Lung (tissue), 16 donors: ENCODE data around the gene HSD17B4. TPM values are rescaled to one million over a fixed set of nuclear protein-coding genes. Genes with fewer than 3 reads are reported as not detected.

ENCODE experiments used
- ATAC-seq: fragments of 200-7000 bp; cut with Tn5 transposase; one replicate; pipeline ENCODE4 v1.9.1; 2020; ENCODE audit warnings: moderate number of reproducible peaks; ENCODE audit not compliant: insufficient read depth, low FRiP score
- DNase-seq, 3 donors: peaks; one replicate each; pipeline ENCODE4 v3.0.0-alpha.2; 2013 to 2017
- H3K27ac ChIP-seq, 2 donors: one replicate each; pipeline ENCODE4 v1.5.1; 2013; ENCODE audit warnings: mild to moderate bottlenecking in 2 of 2, moderate library complexity in 2 of 2, control low read depth in 1 of 2, inconsistent platforms in 1 of 2, low read depth in 1 of 2, low read length in 1 of 2
- H3K27me3 ChIP-seq, 3 donors: one replicate each; pipeline ENCODE4 v1.5.1; 2013; ENCODE audit warnings: low read length in 2 of 3; ENCODE audit not compliant: control insufficient read depth in 3 of 3, insufficient read depth in 3 of 3
- H3K36me3 ChIP-seq, 4 donors: one replicate each; pipeline ENCODE4 v1.5.1; 2013; ENCODE audit warnings: low read length in 4 of 4, mild to moderate bottlenecking in 1 of 4, moderate library complexity in 1 of 4; ENCODE audit not compliant: control insufficient read depth in 4 of 4, insufficient read depth in 4 of 4
- H3K4me1 ChIP-seq, 5 donors: one replicate each; pipeline ENCODE4 v1.5.1; 2013; ENCODE audit warnings: low read length in 5 of 5, mild to moderate bottlenecking in 2 of 5, moderate library complexity in 1 of 5; ENCODE audit not compliant: control insufficient read depth in 5 of 5, insufficient read depth in 5 of 5
- H3K4me3 ChIP-seq: one replicate; pipeline ENCODE4 v1.5.1; 2013; ENCODE audit warnings: mild to moderate bottlenecking, control low read depth, moderate library complexity
- H3K9ac ChIP-seq, 2 donors: one replicate each; pipeline ENCODE4 v1.5.1; 2013; ENCODE audit warnings: low read length in 2 of 2, control low read depth in 1 of 2; ENCODE audit not compliant: insufficient read depth in 1 of 2
- H3K9me3 ChIP-seq, 4 donors: one replicate each; pipeline ENCODE4 v1.5.1; 2013; ENCODE audit warnings: low read length in 3 of 4, mild to moderate bottlenecking in 1 of 4, moderate library complexity in 1 of 4; ENCODE audit not compliant: control insufficient read depth in 4 of 4, insufficient read depth in 3 of 4
- CTCF ChIP-seq: IDR thresholded peaks from 2 replicates; pipeline ENCODE4 v1.5.1; 2012; ENCODE audit warnings: mild to moderate bottlenecking; ENCODE audit errors: control extremely low read depth, extremely low read depth
- WGBS, 2 donors: extraction: QIAGEN DNeasy Blood & Tissue Kit; methylation state at CpG; one replicate each; pipeline ENCODE4 v1.1.7; 2013; 5-methylcytosine and 5-hydroxymethylcytosine counted together
- long read RNA-seq, 5 donors: transcript quantifications; one replicate each; lab custom pipeline, GENCODE V29; 2026
- polyA plus RNA-seq, 2 donors: library from polyadenylated mRNA; stranded (reverse); fragments of 200-250 nt; gene quantifications; one replicate each; pipeline ENCODE4 v1.2.1, GENCODE V29; 2013
- total RNA-seq, 2 donors: library from RNA; depleted of rRNA in 1 of 2; stranded (reverse); fragments of >200 nt in 1 of 2; gene quantifications; one replicate each; pipeline ENCODE4 v1.2.1, GENCODE V29; 2014 to 2021
- donor health status: control.
- donor health status: control.
- donor health status: Bipolar disorder and iron deficiency.
- donor health status: healthy.
- donor health status: DM: yes; HTN: yes; CAD: no.

HSD17B4 gene
- total RNA-seq (100 to 1,000 TPM; 329 to 371 TPM), polyA plus RNA-seq (100 to 1,000 TPM; 348 to 367 TPM)
- long read RNA-seq, donor 1, transcript HSD17B4-201 (24 exons, 2,685 nt): major isoform, 18 of 54 reads
- long read RNA-seq, donor 1, transcript HSD17B4-224 (3 exons, 196 nt): minor isoform, 7 of 54 reads
- long read RNA-seq, donor 1, transcript HSD17B4-205 (2 exons, 1,129 nt): minor isoform, 7 of 54 reads
- long read RNA-seq, donor 1, partial matches to known transcripts: 22 of 54 reads
- long read RNA-seq, donor 1, other reads (novel, unspliced or antisense): 0 of 54 reads
- long read RNA-seq, donor 2, transcript HSD17B4-205 (2 exons, 1,129 nt): major isoform, 5 of 18 reads
- long read RNA-seq, donor 2, partial matches to known transcripts: 13 of 18 reads
- long read RNA-seq, donor 2, other reads (novel, unspliced or antisense): 0 of 18 reads
- long read RNA-seq, donor 3, transcript HSD17B4-201 (24 exons, 2,685 nt): major isoform, 7 of 19 reads
- long read RNA-seq, donor 3, partial matches to known transcripts: 8 of 19 reads
- long read RNA-seq, donor 3, other reads (novel, unspliced or antisense): 0 of 19 reads
- long read RNA-seq, donor 4, partial matches to known transcripts: 11 of 15 reads
- long read RNA-seq, donor 4, other reads (novel, unspliced or antisense): 0 of 15 reads
- long read RNA-seq, donor 5, transcript HSD17B4-205 (2 exons, 1,129 nt): minor isoform, 8 of 26 reads
- long read RNA-seq, donor 5, transcript HSD17B4-201 (24 exons, 2,685 nt): major isoform, 14 of 26 reads
- long read RNA-seq, donor 5, partial matches to known transcripts: 0 of 26 reads
- long read RNA-seq, donor 5, other reads (novel, unspliced or antisense): 0 of 26 reads

DNA sequence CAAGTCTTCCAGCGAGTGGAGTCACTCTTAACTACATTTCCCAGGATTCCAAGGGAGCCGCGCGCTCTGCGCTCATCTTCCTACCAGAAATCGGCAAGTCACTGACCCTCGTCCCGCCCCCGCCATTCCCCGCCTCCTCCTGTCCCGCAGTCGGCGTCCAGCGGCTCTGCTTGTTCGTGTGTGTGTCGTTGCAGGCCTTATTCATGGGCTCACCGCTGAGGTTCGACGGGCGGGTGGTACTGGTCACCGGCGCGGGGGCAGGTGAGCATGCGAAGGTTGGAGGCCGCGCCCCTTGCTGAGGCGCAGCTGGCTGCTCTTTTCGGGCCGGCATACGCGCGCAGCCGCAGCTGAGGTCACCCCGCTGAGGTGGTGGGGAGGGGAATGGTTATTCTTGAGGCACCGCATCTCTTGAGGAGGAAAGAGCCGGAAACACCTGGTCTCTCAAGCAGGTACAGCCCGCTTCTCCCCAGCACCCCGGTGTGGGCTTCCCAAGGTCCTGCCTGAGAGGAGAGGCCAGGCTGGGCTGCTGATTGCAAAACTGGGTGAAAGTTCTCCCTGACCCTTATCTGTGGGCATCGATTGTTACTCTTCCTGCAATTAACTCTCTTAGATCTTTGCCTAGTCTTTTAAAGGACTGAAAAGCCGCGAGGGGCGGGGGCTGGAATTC is at the start of gene HSD17B4:
Gene HSD17B4 (plus strand): TSS at position 125 of the 667 bp plus-strand sequence. CDS start 79 bp downstream, at position 204.
- Histone ChIP-seq H3K4me1 (peaks cover 0 to 16% (median 4%) of the 10 kb centered on the region in 5 donors), H3K27ac (peak within 1 kb of the TSS; percentile 95 to 98), H3K9me3 (peaks cover 0 to 12% (median 2%) of the 10 kb centered on the region in 4 donors), H3K9ac (peak within 1 kb of the TSS; percentile 59 to 97), H3K4me3 (peak within 1 kb of the TSS; percentile 62), H3K27me3 (no peaks in the 10 kb centered on the region), H3K36me3 (peaks cover 0 to 5% (median 2%) of the 10 kb centered on the region in 4 donors)
- DNase-seq (peak; percentile 92 to 94 (median 93)), ATAC-seq (peak; percentile 92)
- 0 to 1% methylated on average over 42 of the region's 42 CpGs for WGBS, 2 donors
- no peak for TF ChIP-seq CTCF

DNA sequence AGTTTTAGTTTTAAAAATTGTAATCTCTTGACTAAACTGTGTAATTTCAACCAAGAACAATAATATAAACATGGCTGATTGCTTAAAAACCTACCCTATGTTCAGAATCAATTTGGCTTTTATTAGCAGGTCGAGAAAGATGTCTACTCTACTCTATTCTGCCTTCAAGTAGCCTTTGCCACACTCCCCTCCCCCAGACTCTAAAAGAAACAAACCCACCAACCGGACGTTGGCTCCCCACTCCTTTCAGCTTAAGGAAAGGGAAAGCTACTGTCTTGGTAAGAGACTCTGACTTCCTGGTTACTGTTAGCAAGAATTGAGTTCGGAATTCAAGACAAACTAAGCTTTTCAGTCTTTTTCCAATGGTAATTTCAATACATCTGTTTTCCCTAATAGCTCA is 49.7 kb upstream of the HSD17B4 start:
- Histone ChIP-seq H3K4me1 (no peaks in the 10 kb centered on the region), H3K27ac (no peak overlapping the region), H3K9ac (no peak overlapping the region), H3K9me3 (no peaks in the 10 kb centered on the region), H3K36me3 (no peaks in the 10 kb centered on the region), H3K27me3 (no peaks in the 10 kb centered on the region), H3K4me3 (no peak overlapping the region)
- TF ChIP-seq CTCF: no peak
- WGBS, 2 donors: 74 to 86% methylated on average over 4 of the region's 4 CpGs
- ATAC-seq (no peak), DNase-seq (no peak)

DNA sequence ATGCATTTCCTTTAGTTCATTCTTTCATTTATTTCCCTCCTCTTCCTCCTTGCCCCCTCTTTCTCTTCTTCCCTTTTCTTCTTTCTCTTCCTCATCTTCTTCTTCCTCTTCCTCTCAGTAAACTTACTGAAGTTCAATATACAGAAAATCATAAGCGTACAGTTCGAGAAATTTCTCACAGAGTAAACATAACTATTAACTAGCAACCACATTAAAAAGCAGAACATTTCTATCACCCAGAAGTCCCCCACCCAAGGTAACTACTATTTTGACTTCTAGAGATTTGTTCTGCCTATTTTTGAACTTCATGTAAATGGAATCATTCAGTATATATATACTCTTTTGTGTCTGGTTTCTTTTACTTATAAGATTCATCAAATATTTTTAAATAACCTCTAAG is 48.3 kb upstream of the HSD17B4 start:
- Histone ChIP-seq H3K27me3 (no peaks in the 10 kb centered on the region), H3K36me3 (no peaks in the 10 kb centered on the region), H3K4me1 (no peaks in the 10 kb centered on the region), H3K27ac (no peak overlapping the region), H3K9me3 (no peaks in the 10 kb centered on the region), H3K4me3 (no peak overlapping the region), H3K9ac (no peak overlapping the region)
- TF ChIP-seq CTCF: no peak
- DNase-seq: no peak
- WGBS, 2 donors: 74 to 75% methylated on average over 2 of the region's 2 CpGs
- no peak for ATAC-seq
